Heart right ventricle (tissue), 16 donors: ENCODE data around the gene DNAJC15. TPM values are rescaled to one million over a fixed set of nuclear protein-coding genes. Genes with fewer than 3 reads are reported as not detected.

Experiments used
- ATAC-seq, 8 donors: fragments of 200-7000 bp; cut with Tn5 transposase; one replicate each; pipeline ENCODE4 v1.9.1; 2020; ENCODE audit warnings: mild to moderate bottlenecking in 8 of 8, moderate library complexity in 8 of 8, moderate number of reproducible peaks in 1 of 8
- DNase-seq, 2 donors: peaks; one replicate each; pipeline ENCODE4 v3.0.0-alpha.2; 2020
- H3K27ac ChIP-seq, 10 donors: fragments of 200-600 bp; sonication (generic) in 2 of 10; one replicate each; pipeline versions ENCODE4 v1.5.0 to v1.8.0; 2020 to 2022; ENCODE audit warnings: mild to moderate bottlenecking in 3 of 10
- H3K27me3 ChIP-seq, 7 donors: fragments of 200-600 bp; one replicate each; pipeline ENCODE4 v1.8.0; 2021 to 2022; ENCODE audit warnings: mild to moderate bottlenecking in 2 of 7
- H3K36me3 ChIP-seq, 9 donors: fragments of 200-600 bp; sonication (generic) in 1 of 9; one replicate each; pipeline versions ENCODE4 v1.5.0 to v1.8.0; 2020 to 2022; ENCODE audit warnings: mild to moderate bottlenecking in 2 of 9
- H3K4me1 ChIP-seq, 9 donors: fragments of 200-600 bp; sonication (generic) in 1 of 9; one replicate each; pipeline versions ENCODE4 v1.5.0 to v1.8.0; 2020 to 2022; ENCODE audit warnings: mild to moderate bottlenecking in 4 of 9
- H3K4me3 ChIP-seq, 10 donors: fragments of 200-600 bp; sonication (generic) in 2 of 10; one replicate each; pipeline versions ENCODE4 v1.5.0 to v1.8.0; 2020 to 2022; ENCODE audit warnings: mild to moderate bottlenecking in 7 of 10, moderate library complexity in 2 of 10
- H3K9me3 ChIP-seq, 11 donors: fragments of 200-600 bp in 10 of 11; sonication (generic) in 2 of 11; one replicate each; pipeline versions ENCODE4 v1.5.0 to v1.8.0; 2013 to 2022; ENCODE audit warnings: mild to moderate bottlenecking in 2 of 11, control low read depth in 1 of 11, moderate library complexity in 1 of 11
- WGBS, 2 donors: extraction: QIAGEN DNeasy Blood & Tissue Kit; methylation state at CpG; one replicate each; pipeline ENCODE4 v1.1.7; 2013; ENCODE audit warnings: inconsistent platforms in 1 of 2; 5-methylcytosine and 5-hydroxymethylcytosine counted together
- intact Hi-C, 10 donors: fragments of 100-400 bp; cut with DNase I; formaldehyde crosslinking; loops; one replicate each; pipeline versions ENCODE4 v1.11.1 to v1.14.2; 2022
- polyA plus RNA-seq, 2 donors: library from polyadenylated mRNA; stranded (reverse); fragments of 200-250 nt; gene quantifications; one replicate each; pipeline ENCODE4 v1.2.3, GENCODE V29; 2013
- total RNA-seq, 10 donors: library from RNA; stranded (reverse); fragmentation: NEBNext Ultra II Directional in 3 of 10; extraction: Animal tissue kit (Norgen Biotek cat#: 25700) in 3 of 10; gene quantifications; one replicate each; pipeline versions ENCODE4 v1.2.1 to v1.2.4, GENCODE V29; 2021 to 2023
- TF ChIP-seq, protein P1 (sequence below), 9 donors: fragments of 200-600 bp; sonication (generic) in 2 of 9; IDR thresholded peaks; one replicate each; pipeline versions ENCODE4 v1.5.0 to v1.8.0; 2021 to 2022; ENCODE audit warnings: antibody characterized with exemption in 9 of 9, mild to moderate bottlenecking in 5 of 9, moderate library complexity in 1 of 9
- donor health status: Arrhythmogenic right ventricular cardiomyopathy.
- donor health status: ischemic (EF 13 %, LVEDD 7.1; RV severe dilation, severe dysfunction).
- donor health status: healthy with polysubstance abuse.
- donor health status: DM: no; HTN: yes; CAD: no.
- donor health status: DM: no; HTN: no; CAD: no.
- donor health status: ischemic (EF 25% LVEDD 6.9; RV normal size, moderate dysfunction).
- donor health status: ischemic (EF 25% LVEDD 5.7; RV mildly dilated, moderate dysfunction).
- donor health status: healthy.
- donor health status: DM: yes; HTN: yes; CAD: no.
- donor health status: Ischemic cardiomyopathy.
- donor health status: ischemic (EF 35%, LVEDD 5.7; RV mildly dilated, moderate dysfunction).
- donor health status: nonischemic (EF 11% LVEDD 7.7; RV severe dilation, severe dysfunction).
- donor health status: DM: yes; HTN: yes; CAD: no.
- donor health status: PGD.
- donor health status: ischemic (EF 29% LVEDD 5.4; RV normal size, mild dysfunction).
- donor health status: nonischemic (EF 23%, LVEDD 6.1; RV moderate dilation, normal function).

DNAJC15 gene
- total and polyA plus RNA-seq, 12 donors = 14.4 to 36.7 (median 28.1) TPM

- intact Hi-C loops = loop anchor here in 2 of 10 donors (10.0 kb wide), 2 partner anchors 143 to 823 kb away; no protein-coding TSS in a partner anchor
- H3K36me3 ChIP-seq = peaks cover 0 to 12% (median 0%) of the 10 kb centered on the region in 9 donors
Observed at GRCh38 chr13:42981317-42981716, 42.1 kb upstream of the DNAJC15 start.

GRCh38 chr13:42981853-42982252, 41.5 kb upstream of the DNAJC15 start:
- WGBS, 2 donors = 30 to 61% methylated on average over 1 of the region's 1 CpG
- ATAC-seq = no peak
- Histone ChIP-seq H3K4me3 (no peak overlapping the region), H3K36me3 (peaks cover 0 to 12% (median 0%) of the 10 kb centered on the region in 9 donors), H3K27ac (no peak overlapping the region), H3K9me3 (peaks cover 0 to 9% (median 0%) of the 10 kb centered on the region in 11 donors), H3K4me1 (peaks cover 0 to 33% (median 17%) of the 10 kb centered on the region in 9 donors), H3K27me3 (no peaks in the 10 kb centered on the region)
- no peak for DNase-seq
- TF ChIP-seq, protein P1, sequence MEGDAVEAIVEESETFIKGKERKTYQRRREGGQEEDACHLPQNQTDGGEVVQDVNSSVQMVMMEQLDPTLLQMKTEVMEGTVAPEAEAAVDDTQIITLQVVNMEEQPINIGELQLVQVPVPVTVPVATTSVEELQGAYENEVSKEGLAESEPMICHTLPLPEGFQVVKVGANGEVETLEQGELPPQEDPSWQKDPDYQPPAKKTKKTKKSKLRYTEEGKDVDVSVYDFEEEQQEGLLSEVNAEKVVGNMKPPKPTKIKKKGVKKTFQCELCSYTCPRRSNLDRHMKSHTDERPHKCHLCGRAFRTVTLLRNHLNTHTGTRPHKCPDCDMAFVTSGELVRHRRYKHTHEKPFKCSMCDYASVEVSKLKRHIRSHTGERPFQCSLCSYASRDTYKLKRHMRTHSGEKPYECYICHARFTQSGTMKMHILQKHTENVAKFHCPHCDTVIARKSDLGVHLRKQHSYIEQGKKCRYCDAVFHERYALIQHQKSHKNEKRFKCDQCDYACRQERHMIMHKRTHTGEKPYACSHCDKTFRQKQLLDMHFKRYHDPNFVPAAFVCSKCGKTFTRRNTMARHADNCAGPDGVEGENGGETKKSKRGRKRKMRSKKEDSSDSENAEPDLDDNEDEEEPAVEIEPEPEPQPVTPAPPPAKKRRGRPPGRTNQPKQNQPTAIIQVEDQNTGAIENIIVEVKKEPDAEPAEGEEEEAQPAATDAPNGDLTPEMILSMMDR (IDR thresholded peaks at IDR 0.05) = no peak
- intact Hi-C loops = loop anchor here in 2 of 10 donors (10.0 kb wide), 2 partner anchors 143 to 823 kb away; no protein-coding TSS in a partner anchor

More at GRCh38 chr13:42981317-42981716, 42.1 kb upstream of the DNAJC15 start:
- H3K9me3 ChIP-seq = peaks cover 0 to 10% (median 0%) of the 10 kb centered on the region in 11 donors
- H3K27me3 ChIP-seq = no peaks in the 10 kb centered on the region
- peaks cover 0 to 33% (median 17%) of the 10 kb centered on the region in 9 donors for H3K4me1 ChIP-seq
- H3K4me3 ChIP-seq = no peak overlapping the region
- DNase-seq (no peak), ATAC-seq (no peak)
- no peak overlapping the region for H3K27ac ChIP-seq
- WGBS, 2 donors = 41 to 70% methylated on average over 3 of the region's 3 CpGs
- TF ChIP-seq, protein P1 (IDR thresholded peaks at IDR 0.05) = no peak

DNA sequence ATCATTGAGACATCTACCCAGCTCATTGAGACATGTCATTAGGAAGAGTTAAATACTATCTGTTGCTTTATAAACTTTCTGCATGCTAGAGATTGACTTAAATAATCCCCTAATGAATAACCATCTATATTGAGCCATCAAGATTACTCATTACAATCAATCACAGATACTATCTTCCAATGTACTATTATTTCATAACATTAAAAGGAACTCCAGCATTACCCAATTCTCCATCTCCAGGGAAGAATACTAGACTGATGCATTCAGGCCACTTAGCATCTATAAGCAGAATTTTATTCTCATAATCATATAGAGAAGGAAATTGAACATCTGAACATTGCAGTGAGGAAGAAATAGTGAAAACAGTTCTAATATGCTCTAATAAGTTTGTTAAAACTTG, 39.4 kb upstream of the DNAJC15 start:
- DNase-seq = no peak
- ATAC-seq = no peak
- no peak overlapping the region for H3K27ac ChIP-seq
- no peaks in the 10 kb centered on the region for H3K27me3 ChIP-seq
- peaks cover 0 to under 1% (median 0%) of the 10 kb centered on the region in 9 donors for H3K36me3 ChIP-seq
- peaks cover 0 to 33% (median 18%) of the 10 kb centered on the region in 9 donors for H3K4me1 ChIP-seq
- intact Hi-C loops = loop anchor here in 2 of 10 donors (10.0 kb wide), 2 partner anchors 141 to 821 kb away; no protein-coding TSS in a partner anchor
- peaks cover 0 to 4% (median 0%) of the 10 kb centered on the region in 11 donors for H3K9me3 ChIP-seq
- TF ChIP-seq, protein P1 (IDR thresholded peaks at IDR 0.05) = no peak
- no peak overlapping the region for H3K4me3 ChIP-seq

DNA sequence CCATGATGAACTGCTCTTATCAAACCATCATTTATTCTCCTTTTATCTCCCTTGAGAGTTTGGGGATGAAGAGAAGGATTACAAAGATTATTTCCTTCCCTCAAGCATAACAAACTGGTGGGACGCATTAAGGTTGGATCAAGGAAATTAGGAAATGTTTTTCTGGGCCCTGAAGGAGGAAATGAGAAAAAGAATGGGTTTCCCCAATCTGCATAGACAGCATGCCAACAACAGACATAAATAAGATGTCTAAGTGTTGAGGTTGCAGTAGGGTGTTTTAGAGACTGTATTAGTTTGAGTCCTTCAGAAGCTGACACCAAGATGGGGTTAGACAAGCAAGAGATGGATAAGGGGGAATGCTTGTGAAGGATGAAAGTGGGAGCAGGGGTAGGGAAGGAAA, 38.7 kb upstream of the DNAJC15 start:
- H3K27me3 ChIP-seq = no peaks in the 10 kb centered on the region
- H3K4me1 ChIP-seq = peaks cover 0 to 37% (median 18%) of the 10 kb centered on the region in 9 donors
- H3K4me3 ChIP-seq = no peak overlapping the region
- ATAC-seq = no peak
- peaks cover 0 to 4% (median 0%) of the 10 kb centered on the region in 11 donors for H3K9me3 ChIP-seq
- TF ChIP-seq, protein P1 (IDR thresholded peaks at IDR 0.05) = no peak
- no peak overlapping the region for H3K27ac ChIP-seq
- DNase-seq = no peak
- 59 to 76% methylated on average over 1 of the region's 1 CpG for WGBS, 2 donors
- intact Hi-C loops = loop anchor here in 2 of 10 donors (10.0 kb wide), 2 partner anchors 140 to 820 kb away; no protein-coding TSS in a partner anchor
- no peaks in the 10 kb centered on the region for H3K36me3 ChIP-seq
